Measurements from ENCODE around the gene FAM8A1.
A peak's percentile ranks its signal among the peaks of the same experiment; 100 is the strongest.

FAM8A1 gene

GRCh38 chr6:17602888-17603287, 2.8 kb downstream of the FAM8A1 start:
- DNase-seq = no peak

- no peak for DNase-seq
Measured at GRCh38 chr6:17606606-17607005, 6.5 kb downstream of the FAM8A1 start.

GRCh38 chr6:17610835-17611234, 10.7 kb downstream of the FAM8A1 start:
- DNase-seq = no peak

- no peak for DNase-seq
Measured at GRCh38 chr6:17612048-17612447, 11.9 kb downstream of the FAM8A1 start.

GRCh38 chr6:17615794-17616193, 15.7 kb downstream of the FAM8A1 start:
- DNase-seq = no peak

- DNase-seq = no peak
Measured at GRCh38 chr6:17621003-17621402, 20.9 kb downstream of the FAM8A1 start.

- DNase-seq = peak in 1 of 2 experiments; percentile 4
Measured at GRCh38 chr6:17622144-17622543, 22.0 kb downstream of the FAM8A1 start.

- no peak for DNase-seq
Measured at GRCh38 chr6:17624396-17624795, 24.3 kb downstream of the FAM8A1 start.

- DNase-seq = no peak
Measured at GRCh38 chr6:17628873-17629272, 28.8 kb downstream of the FAM8A1 start.

- DNase-seq = no peak
Measured at GRCh38 chr6:17629824-17630510, 29.9 kb downstream of the FAM8A1 start.

- DNase-seq = no peak
Measured at GRCh38 chr6:17630511-17631073, 30.5 kb downstream of the FAM8A1 start.

GRCh38 chr6:17632934-17633333, 32.8 kb downstream of the FAM8A1 start:
- DNase-seq = no peak

- DNase-seq = no peak
Measured at GRCh38 chr6:17633465-17634188, 33.5 kb downstream of the FAM8A1 start.

GRCh38 chr6:17635568-17635967, 35.5 kb downstream of the FAM8A1 start:
- DNase-seq = no peak

- no peak for DNase-seq
Measured at GRCh38 chr6:17638212-17638715, 38.2 kb downstream of the FAM8A1 start.

- no peak for DNase-seq
Measured at GRCh38 chr6:17640477-17640917, 40.4 kb downstream of the FAM8A1 start.

- no peak for DNase-seq
Measured at GRCh38 chr6:17648745-17649144, 48.6 kb downstream of the FAM8A1 start.

- no peak for DNase-seq
Measured at GRCh38 chr6:17650656-17651309, 50.7 kb downstream of the FAM8A1 start.

GRCh38 chr6:17653198-17653882, 53.2 kb downstream of the FAM8A1 start:
- no peak for DNase-seq

GRCh38 chr6:17656092-17656491, 56.0 kb downstream of the FAM8A1 start:
- no peak for DNase-seq

- no peak for DNase-seq
Measured at GRCh38 chr6:17656644-17657043, 56.5 kb downstream of the FAM8A1 start.

All from Kasumi-1 (cell line).